GM18868 (cell line): ENCODE results near the gene ETNK1.
"Not testable (repeated sequence)": the region's sequence is repeated elsewhere in the genome, so short reads cannot be mapped to it uniquely, and the experiment has no call there.

ENCODE experiments used
- ATAC-seq: cut with Tn5 transposase; IDR thresholded peaks from one replicate; pipeline ENCODE4 v1.9.1; 2021; ENCODE audit warnings: mild to moderate bottlenecking, moderate library complexity; ENCODE audit not compliant: unreplicated experiment

Gene ETNK1

GRCh38 chr12:22624870-22625761, at the start of gene ETNK1:
Gene ETNK1 (plus strand): TSS chr12:22625171. CDS start chr12:22625431, 260 bp downstream.
- peak; percentile 98 for ATAC-seq

GRCh38 chr12:22576065-22576464, 48.9 kb upstream of the ETNK1 start:
- no peak for ATAC-seq

- no peak for ATAC-seq
These were observed 48.5 kb upstream of the ETNK1 start for GRCh38 chr12:22576473-22576872.

GRCh38 chr12:22577667-22578066, 47.3 kb upstream of the ETNK1 start:
- no peak for ATAC-seq

GRCh38 chr12:22578328-22578727, 46.6 kb upstream of the ETNK1 start:
- ATAC-seq = no peak

- ATAC-seq = no peak
These were observed 36.2 kb upstream of the ETNK1 start for GRCh38 chr12:22588817-22589216.

- ATAC-seq = no peak
These were observed 31.1 kb upstream of the ETNK1 start for GRCh38 chr12:22593864-22594263.

GRCh38 chr12:22597539-22597938, 27.4 kb upstream of the ETNK1 start:
- not testable (repeated sequence) for ATAC-seq

GRCh38 chr12:22598141-22598762, 26.7 kb upstream of the ETNK1 start:
- no peak for ATAC-seq

- no peak for ATAC-seq
These were observed 26.2 kb upstream of the ETNK1 start for GRCh38 chr12:22598763-22599161.

GRCh38 chr12:22600181-22600580, 24.8 kb upstream of the ETNK1 start:
- no peak for ATAC-seq

- no peak for ATAC-seq
These were observed 15.5 kb upstream of the ETNK1 start for GRCh38 chr12:22609501-22609900.

- no peak for ATAC-seq
These were observed 14.8 kb upstream of the ETNK1 start for GRCh38 chr12:22610131-22610530.

- not testable (repeated sequence) for ATAC-seq
These were observed 12.1 kb upstream of the ETNK1 start for GRCh38 chr12:22612822-22613221.

- ATAC-seq = no peak
These were observed 8.9 kb upstream of the ETNK1 start for GRCh38 chr12:22615963-22616501.

- ATAC-seq = no peak
These were observed 7.3 kb upstream of the ETNK1 start for GRCh38 chr12:22617630-22618029.

GRCh38 chr12:22624548-22624869, 462 bp upstream of the ETNK1 start:
- no peak for ATAC-seq

- ATAC-seq = peak; percentile 9
These were observed 857 bp downstream of the ETNK1 start for GRCh38 chr12:22625762-22626294.

- peak; percentile 36 for ATAC-seq
These were observed 1.4 kb downstream of the ETNK1 start for GRCh38 chr12:22626406-22626805.

- ATAC-seq = no peak
These were observed 2.4 kb downstream of the ETNK1 start for GRCh38 chr12:22627371-22627770.

- no peak for ATAC-seq
These were observed 3.3 kb downstream of the ETNK1 start for GRCh38 chr12:22628228-22628627.
